ENCODE data around the gene PABPN1L. TPM values are rescaled to one million over a fixed set of nuclear protein-coding genes. Genes with fewer than 3 reads are reported as not detected.

PABPN1L gene
- total RNA-seq, 1 experiment from 2014 or later = 0.57 TPM

DNA sequence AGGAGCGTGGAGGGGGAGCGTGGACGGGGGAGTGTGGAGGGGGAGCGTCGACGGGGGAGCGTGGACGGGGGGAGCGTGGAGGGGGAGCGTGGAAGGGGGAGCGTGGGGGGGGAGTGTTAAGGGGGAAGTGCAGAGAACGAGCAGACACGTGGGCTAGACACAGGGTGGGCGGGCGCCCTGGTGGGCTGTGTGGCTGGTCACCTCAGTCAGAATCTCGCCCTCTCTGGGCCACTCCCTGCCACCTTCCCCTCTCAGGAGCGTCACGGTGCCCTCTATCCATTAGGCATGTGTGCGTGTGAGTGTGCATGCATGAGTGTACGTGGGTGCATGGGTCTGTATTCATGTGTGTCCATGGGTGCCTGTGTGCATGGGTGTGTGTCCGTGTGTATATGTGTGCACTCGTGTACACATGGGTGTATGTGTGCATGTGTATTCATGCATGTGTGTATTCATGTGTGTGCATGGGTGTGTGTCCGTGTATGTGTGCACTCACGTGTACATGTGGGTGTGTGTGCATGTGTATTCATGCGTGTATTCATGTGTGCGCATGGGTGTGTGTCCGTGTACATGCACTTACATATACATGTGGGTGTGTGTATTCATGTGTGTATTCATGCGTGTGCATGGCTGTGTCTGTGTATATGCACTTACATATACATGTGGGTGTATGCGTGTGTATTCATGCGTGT, 49.3 kb upstream of the PABPN1L start:
- no peaks in the 10 kb centered on the region for H3K27me3 ChIP-seq (ENCODE audit: insufficient read depth, low read length)
- no peak overlapping the region for H3K4me2 ChIP-seq (ENCODE audit: low read length)
- no peak overlapping the region for H3K27ac ChIP-seq (ENCODE audit: low read depth, low read length)
- no peak for ATAC-seq
- peaks cover 0 to 10% of the 10 kb centered on the region in 2 experiments; a peak in 1 of 4 replicates for H3K9me3 ChIP-seq (ENCODE audit: control insufficient read depth in 1 of 2, insufficient read depth in 1 of 2, low read depth in 1 of 2, low read length in 2 of 2)
- no peak overlapping the region for H3K4me3 ChIP-seq (replicated peaks in 1 of 2; ENCODE audit: low read depth in 1 of 2, low read length in 2 of 2)
- no peak overlapping the region for H2AFZ ChIP-seq (ENCODE audit: low read depth, low read length, poor library complexity, severe bottlenecking)
- no peak overlapping the region for H3K9ac ChIP-seq (ENCODE audit: low read length)
- BruUV-seq (replicated peaks) = no TSS peak
- no peak for DNase-seq (ENCODE audit: low read depth, low spot score)
- H4K20me1 ChIP-seq (ENCODE audit: insufficient read depth) = no peaks in the 10 kb centered on the region
- ChIA-PET CTCF (no interaction called here), RAD21 (ENCODE audit: low non-redundant PET in 1 of 2, low total read pairs in 2 of 2, uncharacterized antibody in 2 of 2, unreplicated experiment in 2 of 2) (no interaction called here), POLR2A (no interaction called here)
- H3K79me2 ChIP-seq (ENCODE audit: insufficient read depth, low read length) = no peaks in the 10 kb centered on the region
- peaks cover 6 to 16% of the 10 kb centered on the region in 2 experiments; a peak in 3 of 4 replicates for H3K4me1 ChIP-seq (ENCODE audit: control insufficient read depth in 1 of 2, insufficient read depth in 2 of 2, low read length in 2 of 2)
- H3K9me2 ChIP-seq (ENCODE audit: insufficient read depth) = no peaks in the 10 kb centered on the region
- TF ChIP-seq, protein P1, sequence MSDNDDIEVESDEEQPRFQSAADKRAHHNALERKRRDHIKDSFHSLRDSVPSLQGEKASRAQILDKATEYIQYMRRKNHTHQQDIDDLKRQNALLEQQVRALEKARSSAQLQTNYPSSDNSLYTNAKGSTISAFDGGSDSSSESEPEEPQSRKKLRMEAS (IDR thresholded peaks at IDR 0.05) = no peak
- TF ChIP-seq RAD21 (IDR thresholded peaks at IDR 0.05; ENCODE audit: low read depth) (no peak), ZFX (IDR thresholded peaks at IDR 0.05) (no peak), JUND (IDR thresholded peaks at IDR 0.05) (no peak), EZH2 (IDR thresholded peaks at IDR 0.05) (no peak)
- H3K36me3 ChIP-seq (ENCODE audit: control insufficient read depth in 1 of 2, insufficient read depth in 2 of 2, low read length in 2 of 2) = no peaks in the 10 kb centered on the region
- intact Hi-C loops (cut with micrococcal nuclease) = no loop called here

DNA sequence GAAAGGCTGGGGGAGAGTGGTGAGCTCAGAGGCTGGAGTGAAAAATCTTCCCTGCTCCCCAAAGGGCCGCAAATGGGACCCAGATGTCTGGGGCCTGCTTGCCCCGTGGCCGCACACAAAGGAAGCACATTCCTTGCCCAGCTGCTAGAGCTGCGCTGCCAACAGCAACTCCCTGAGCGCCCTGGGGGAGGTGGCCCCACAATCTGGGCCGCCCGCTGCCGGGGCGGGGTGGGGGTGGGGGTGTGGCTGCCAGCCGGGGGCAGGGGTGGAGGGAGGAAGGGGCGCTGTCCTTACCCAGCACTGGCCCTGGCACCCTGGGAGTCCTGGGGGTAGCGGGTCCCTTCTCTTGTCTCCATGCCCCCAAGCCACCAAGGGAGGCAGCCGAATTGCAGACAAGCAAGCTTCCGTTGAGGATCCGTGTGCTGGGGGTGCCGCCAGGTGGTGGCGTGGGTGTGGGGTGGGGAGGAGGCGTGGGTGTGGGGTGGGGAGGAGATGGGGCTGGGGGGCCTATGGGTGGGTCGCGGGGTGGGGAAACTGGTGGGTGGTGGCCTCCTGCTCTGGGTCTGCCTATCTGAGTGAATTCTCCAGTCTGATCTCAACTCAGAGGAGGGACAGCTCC, 48.4 kb upstream of the PABPN1L start:
- no peaks in the 10 kb centered on the region for H3K9me2 ChIP-seq (ENCODE audit: insufficient read depth)
- H4K20me1 ChIP-seq (ENCODE audit: insufficient read depth) = no peaks in the 10 kb centered on the region
- BruUV-seq (replicated peaks) = no TSS peak
- no peak overlapping the region for H3K27ac ChIP-seq (ENCODE audit: low read depth, low read length)
- H2AFZ ChIP-seq (ENCODE audit: low read depth, low read length, poor library complexity, severe bottlenecking) = no peak overlapping the region
- POLR2A ChIA-PET = no interaction called here
- no peak overlapping the region for H3K4me3 ChIP-seq (replicated peaks in 1 of 2; ENCODE audit: low read depth in 1 of 2, low read length in 2 of 2)
- no peaks in the 10 kb centered on the region for H3K36me3 ChIP-seq (ENCODE audit: control insufficient read depth in 1 of 2, insufficient read depth in 2 of 2, low read length in 2 of 2)
- H3K4me2 ChIP-seq (ENCODE audit: low read length) = no peak overlapping the region
- no peaks in the 10 kb centered on the region for H3K79me2 ChIP-seq (ENCODE audit: insufficient read depth, low read length)
- H3K9me3 ChIP-seq (ENCODE audit: control insufficient read depth in 1 of 2, insufficient read depth in 1 of 2, low read depth in 1 of 2, low read length in 2 of 2) = peaks cover 0 to 10% of the 10 kb centered on the region in 2 experiments; a peak in 1 of 4 replicates
- CTCF ChIA-PET = interaction anchor here (0.5 kb wide), 1 partner anchor 252 kb away, joined by 3 read pairs; no protein-coding TSS in a partner anchor
- DNase-seq (ENCODE audit: low read depth, low spot score) (no peak), ATAC-seq (no peak)
- H3K27me3 ChIP-seq (ENCODE audit: insufficient read depth, low read length) = no peaks in the 10 kb centered on the region
- intact Hi-C loops (cut with micrococcal nuclease) = no loop called here
- peaks cover 3 to 12% of the 10 kb centered on the region in 2 experiments; a peak in 2 of 4 replicates for H3K4me1 ChIP-seq (ENCODE audit: control insufficient read depth in 1 of 2, insufficient read depth in 2 of 2, low read length in 2 of 2)
- H3K9ac ChIP-seq (ENCODE audit: low read length) = no peak overlapping the region
- RAD21 ChIA-PET (ENCODE audit: low non-redundant PET in 1 of 2, low total read pairs in 2 of 2, uncharacterized antibody in 2 of 2, unreplicated experiment in 2 of 2) = no interaction called here
- TF ChIP-seq, protein P2, sequence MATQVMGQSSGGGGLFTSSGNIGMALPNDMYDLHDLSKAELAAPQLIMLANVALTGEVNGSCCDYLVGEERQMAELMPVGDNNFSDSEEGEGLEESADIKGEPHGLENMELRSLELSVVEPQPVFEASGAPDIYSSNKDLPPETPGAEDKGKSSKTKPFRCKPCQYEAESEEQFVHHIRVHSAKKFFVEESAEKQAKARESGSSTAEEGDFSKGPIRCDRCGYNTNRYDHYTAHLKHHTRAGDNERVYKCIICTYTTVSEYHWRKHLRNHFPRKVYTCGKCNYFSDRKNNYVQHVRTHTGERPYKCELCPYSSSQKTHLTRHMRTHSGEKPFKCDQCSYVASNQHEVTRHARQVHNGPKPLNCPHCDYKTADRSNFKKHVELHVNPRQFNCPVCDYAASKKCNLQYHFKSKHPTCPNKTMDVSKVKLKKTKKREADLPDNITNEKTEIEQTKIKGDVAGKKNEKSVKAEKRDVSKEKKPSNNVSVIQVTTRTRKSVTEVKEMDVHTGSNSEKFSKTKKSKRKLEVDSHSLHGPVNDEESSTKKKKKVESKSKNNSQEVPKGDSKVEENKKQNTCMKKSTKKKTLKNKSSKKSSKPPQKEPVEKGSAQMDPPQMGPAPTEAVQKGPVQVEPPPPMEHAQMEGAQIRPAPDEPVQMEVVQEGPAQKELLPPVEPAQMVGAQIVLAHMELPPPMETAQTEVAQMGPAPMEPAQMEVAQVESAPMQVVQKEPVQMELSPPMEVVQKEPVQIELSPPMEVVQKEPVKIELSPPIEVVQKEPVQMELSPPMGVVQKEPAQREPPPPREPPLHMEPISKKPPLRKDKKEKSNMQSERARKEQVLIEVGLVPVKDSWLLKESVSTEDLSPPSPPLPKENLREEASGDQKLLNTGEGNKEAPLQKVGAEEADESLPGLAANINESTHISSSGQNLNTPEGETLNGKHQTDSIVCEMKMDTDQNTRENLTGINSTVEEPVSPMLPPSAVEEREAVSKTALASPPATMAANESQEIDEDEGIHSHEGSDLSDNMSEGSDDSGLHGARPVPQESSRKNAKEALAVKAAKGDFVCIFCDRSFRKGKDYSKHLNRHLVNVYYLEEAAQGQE (IDR thresholded peaks at IDR 0.05; ENCODE audit: low read depth) = no peak
- TF ChIP-seq, protein P3, sequence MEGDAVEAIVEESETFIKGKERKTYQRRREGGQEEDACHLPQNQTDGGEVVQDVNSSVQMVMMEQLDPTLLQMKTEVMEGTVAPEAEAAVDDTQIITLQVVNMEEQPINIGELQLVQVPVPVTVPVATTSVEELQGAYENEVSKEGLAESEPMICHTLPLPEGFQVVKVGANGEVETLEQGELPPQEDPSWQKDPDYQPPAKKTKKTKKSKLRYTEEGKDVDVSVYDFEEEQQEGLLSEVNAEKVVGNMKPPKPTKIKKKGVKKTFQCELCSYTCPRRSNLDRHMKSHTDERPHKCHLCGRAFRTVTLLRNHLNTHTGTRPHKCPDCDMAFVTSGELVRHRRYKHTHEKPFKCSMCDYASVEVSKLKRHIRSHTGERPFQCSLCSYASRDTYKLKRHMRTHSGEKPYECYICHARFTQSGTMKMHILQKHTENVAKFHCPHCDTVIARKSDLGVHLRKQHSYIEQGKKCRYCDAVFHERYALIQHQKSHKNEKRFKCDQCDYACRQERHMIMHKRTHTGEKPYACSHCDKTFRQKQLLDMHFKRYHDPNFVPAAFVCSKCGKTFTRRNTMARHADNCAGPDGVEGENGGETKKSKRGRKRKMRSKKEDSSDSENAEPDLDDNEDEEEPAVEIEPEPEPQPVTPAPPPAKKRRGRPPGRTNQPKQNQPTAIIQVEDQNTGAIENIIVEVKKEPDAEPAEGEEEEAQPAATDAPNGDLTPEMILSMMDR (IDR thresholded peaks at IDR 0.05 in 2 of 3, conservative IDR thresholded peaks at IDR 0.05 in 1 of 3; ENCODE audit: borderline replicate concordance in 1 of 3, insufficient read depth in 1 of 3, low read depth in 2 of 3, low read length in 2 of 3) = no peak
- TF ChIP-seq SRF (IDR thresholded peaks at IDR 0.05; ENCODE audit: low read depth) (no peak), TCF7L2 (IDR thresholded peaks at IDR 0.05; ENCODE audit: borderline replicate concordance, extremely low read depth, insufficient read depth, insufficient read length) (no peak), RAD21 (IDR thresholded peaks at IDR 0.05; ENCODE audit: low read depth) (no peak)
- TF ChIP-seq, protein P4, sequence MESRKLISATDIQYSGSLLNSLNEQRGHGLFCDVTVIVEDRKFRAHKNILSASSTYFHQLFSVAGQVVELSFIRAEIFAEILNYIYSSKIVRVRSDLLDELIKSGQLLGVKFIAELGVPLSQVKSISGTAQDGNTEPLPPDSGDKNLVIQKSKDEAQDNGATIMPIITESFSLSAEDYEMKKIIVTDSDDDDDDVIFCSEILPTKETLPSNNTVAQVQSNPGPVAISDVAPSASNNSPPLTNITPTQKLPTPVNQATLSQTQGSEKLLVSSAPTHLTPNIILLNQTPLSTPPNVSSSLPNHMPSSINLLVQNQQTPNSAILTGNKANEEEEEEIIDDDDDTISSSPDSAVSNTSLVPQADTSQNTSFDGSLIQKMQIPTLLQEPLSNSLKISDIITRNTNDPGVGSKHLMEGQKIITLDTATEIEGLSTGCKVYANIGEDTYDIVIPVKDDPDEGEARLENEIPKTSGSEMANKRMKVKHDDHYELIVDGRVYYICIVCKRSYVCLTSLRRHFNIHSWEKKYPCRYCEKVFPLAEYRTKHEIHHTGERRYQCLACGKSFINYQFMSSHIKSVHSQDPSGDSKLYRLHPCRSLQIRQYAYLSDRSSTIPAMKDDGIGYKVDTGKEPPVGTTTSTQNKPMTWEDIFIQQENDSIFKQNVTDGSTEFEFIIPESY (IDR thresholded peaks at IDR 0.05; ENCODE audit: extremely low read depth, insufficient replicate concordance, low read length) = no peak

All from HCT116 (cell line).